HG03521 (cell line): ENCODE measurements around the gene DNAI4.
A peak's percentile ranks its signal among the peaks of the same experiment; 100 is the strongest.
"Not testable (repeated sequence)": the region's sequence is repeated elsewhere in the genome, so short reads cannot be mapped to it uniquely, and the experiment has no call there.

Source experiments
- ATAC-seq: cut with Tn5 transposase; IDR thresholded peaks from one replicate; pipeline ENCODE4 v1.9.1; 2021; ENCODE audit warnings: mild to moderate bottlenecking, moderate library complexity; ENCODE audit not compliant: unreplicated experiment

Gene DNAI4

DNA sequence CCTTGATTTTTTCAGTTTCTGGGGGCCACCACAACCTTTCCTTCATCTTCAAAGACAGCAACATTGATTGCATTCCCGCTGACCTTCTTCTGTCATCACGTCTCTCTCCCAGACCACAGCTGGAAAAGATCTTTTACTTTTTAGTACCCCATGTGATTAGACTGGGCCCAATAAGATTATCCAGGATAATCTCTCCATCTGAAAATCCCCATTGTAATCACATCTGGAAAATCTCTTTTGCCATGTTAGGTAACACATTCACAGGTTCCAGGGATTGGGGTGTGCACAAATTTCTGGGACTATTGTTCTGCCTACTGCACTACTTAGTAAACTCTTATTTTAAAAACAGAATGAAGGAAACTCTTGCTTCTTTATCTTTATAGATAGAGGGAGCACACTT, 76.5 kb downstream of the DNAI4 start:
- ATAC-seq, result no peak

GRCh38 chr1:66840929-66841328, 83.7 kb downstream of the DNAI4 start:
- ATAC-seq, result no peak

DNA sequence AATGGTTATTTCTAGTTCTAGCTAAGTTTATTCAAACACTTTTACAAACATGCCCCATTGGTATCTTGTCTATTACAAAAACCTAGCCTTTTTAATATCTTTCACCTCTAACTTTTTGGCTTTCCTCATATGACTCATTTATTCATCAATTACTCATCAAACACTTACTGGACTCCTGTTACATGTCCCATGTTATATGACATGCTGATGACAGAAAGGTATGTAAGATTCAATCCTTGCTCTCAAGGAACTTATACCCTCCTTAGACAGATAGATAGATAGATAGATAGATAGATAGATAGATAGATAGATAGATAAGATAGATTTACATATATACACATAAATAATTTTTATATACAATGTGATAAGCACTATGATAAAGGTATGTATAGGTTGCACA, 89.7 kb downstream of the DNAI4 start:
- no peak for ATAC-seq

- ATAC-seq, result no peak
Measured at GRCh38 chr1:66833112-66833511, 91.5 kb downstream of the DNAI4 start.

DNA sequence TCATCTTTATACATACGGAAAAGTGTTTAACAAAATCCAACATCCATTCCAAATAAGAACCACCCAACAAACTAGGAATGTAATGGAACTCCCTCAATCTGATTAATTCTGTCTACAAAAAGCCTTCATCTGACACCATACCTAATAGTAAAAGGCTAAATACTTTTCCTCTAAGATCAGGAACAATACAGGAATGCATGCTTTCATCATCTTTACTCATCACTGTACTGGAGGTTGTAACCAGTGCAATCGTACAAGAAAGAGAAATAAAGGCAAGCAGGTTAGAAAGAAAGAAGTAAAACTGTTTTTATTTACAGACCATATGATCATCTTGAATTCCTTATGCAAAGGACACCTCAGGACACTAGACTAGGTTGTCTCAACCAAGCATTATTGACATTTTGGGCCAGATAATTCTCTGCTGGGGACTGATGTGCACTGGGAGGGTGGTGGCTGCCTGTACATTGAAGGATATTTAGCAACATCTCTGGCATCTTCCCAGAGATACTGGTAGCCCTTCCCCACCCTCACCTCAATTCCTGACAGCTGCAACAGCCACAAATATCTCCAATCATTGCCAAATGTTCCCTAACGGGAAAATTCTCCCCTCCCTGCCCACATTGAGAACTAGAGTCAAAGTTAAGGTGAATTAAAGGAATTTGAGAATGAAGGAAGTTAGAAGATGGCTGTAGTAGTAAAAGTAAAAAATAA, 93.0 kb downstream of the DNAI4 start:
- ATAC-seq, result no peak

GRCh38 chr1:66824771-66825170, 99.9 kb downstream of the DNAI4 start:
- no peak for ATAC-seq

DNA sequence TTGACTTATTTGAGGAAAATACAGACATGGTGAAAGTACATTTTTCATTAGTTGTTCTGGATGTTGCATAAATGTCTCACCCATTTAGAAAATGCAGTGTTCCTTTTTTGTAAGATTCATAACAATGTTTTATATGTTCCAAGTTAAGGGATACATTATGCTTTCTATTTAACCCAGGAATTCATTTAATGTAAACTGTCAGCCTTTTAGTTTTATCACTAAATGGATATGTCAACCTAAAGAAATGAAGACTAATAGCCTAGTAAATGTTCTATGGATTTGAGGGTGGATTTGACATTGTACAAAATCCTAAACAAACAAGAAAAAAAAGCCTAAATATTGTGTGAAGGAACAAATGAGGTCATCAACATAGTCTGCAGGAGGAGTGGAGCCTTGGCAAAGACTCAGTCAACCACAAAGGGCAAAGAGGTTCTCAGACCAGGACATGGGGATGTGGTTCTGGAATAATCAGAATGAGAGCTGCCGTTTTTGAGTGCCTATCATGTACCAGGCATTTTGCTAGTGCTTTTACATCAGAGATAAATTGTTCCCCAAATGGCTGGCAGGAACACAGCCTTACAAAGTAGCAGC, 114.8 kb downstream of the DNAI4 start:
- ATAC-seq, result no peak

GRCh38 chr1:66809245-66809644, 115.4 kb downstream of the DNAI4 start:
- ATAC-seq, result no peak

DNA sequence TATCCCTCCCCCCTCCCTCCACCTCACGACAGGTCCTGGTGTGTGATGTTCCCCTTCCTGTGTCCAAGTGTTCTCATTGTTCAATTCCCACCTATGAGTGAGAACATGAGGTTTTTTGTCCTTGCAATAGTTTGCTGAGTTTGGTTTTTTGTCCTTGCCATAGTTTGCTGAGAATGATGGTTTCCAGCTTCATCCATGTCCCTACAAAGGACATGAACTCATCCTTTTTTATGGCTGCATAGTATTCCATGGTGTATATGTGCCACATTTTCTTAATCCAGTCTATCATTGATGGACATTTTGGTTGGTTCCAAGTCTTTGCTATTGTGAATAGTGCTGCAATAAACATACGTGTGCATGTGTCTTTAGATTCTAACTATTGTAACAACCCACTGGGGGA, 128.8 kb downstream of the DNAI4 start:
- ATAC-seq, result not testable (repeated sequence)

DNA sequence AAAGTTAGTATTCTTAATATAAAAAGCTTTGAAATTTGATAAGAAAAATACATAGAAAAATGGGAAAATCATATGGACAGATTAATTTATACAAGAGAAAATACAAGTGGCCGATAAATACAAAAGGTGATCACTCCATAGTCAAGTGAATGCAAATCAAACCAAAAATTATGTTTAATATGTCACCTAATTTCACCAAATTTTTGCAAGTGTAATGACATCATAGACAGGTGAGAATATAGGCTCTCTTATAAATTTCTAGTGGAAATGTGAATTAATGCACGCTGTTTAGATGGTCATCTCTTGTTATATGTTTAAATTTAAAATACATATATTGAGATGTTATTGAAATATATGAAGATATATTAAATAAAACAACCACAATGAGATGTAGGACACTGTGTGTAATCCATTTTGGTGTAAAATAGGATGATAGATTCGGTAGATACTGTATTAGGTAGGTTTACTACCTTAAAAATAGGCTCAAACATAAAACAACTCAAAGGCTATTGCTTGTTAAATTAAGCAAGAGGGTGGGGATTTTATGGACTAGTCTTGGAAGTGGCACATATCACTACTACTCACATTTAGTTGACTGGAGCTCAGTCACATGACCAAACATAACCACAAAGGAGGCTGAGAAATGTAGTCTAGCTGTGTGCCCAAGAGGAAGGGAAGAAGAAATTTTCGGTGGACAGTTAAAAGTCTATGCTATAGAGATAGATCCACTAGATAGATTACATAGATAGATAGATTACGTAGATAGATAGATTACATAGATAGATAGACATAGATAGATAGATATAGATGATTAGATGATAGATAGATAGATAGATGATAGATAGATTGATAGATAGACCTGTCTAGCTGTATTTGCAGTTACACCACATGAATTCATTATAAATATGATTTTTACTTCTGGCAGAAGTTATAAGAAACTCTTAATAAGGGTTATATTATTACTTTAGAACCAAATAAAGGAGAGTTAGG, 132.7 kb downstream of the DNAI4 start:
- ATAC-seq, result no peak

DNA sequence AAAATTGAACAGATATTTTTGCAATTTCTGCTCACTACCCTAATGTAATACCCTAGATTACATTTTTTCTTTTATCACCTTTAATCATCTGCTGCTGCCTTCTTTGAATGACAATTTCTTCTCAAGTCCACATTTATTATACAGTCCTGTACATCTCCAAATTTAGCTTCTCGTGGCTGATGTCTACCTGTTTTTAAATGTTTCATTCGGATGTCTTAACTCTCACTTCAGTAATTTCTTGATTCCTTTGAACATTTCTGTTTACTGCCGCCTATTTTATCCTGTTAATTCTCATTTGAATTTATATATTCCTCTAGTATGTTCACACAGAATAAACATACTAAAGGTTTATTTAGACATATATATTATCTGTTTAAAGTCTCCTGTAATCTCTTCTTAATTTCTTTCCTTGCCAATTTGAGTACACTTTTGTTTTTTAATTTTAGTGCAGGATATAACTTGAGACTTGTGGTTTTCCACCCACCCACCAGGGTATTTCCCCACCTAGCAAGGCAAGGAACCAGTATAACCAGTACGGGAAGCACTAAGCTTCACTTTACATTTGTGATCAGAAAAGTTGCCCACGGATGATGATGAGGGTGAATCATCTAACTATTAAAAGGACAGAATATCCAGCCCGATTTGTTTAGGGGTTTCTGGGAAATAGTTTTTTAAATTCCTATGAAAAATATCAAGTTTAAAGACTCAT, 136.3 kb downstream of the DNAI4 start:
- peak; percentile 67 for ATAC-seq

DNA sequence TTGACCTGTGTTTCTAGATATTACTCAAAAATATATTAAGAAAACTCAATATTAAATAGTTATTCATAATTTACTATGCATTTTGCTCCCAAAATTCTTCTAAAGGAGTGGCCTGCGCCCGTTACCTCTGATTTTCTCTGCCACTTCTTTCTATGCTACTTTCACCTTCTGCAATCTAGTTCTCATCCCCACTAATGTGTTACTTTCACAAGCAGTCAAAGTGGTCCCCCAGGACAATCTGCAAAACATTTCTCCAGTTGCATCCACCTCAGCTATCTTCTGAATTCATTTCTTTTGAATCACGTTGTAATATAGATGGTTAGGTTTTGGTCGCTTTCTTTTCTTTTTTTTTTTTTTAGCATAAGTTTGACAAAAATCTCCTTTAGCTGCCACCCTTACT, 137.0 kb downstream of the DNAI4 start:
- ATAC-seq, result no peak

DNA sequence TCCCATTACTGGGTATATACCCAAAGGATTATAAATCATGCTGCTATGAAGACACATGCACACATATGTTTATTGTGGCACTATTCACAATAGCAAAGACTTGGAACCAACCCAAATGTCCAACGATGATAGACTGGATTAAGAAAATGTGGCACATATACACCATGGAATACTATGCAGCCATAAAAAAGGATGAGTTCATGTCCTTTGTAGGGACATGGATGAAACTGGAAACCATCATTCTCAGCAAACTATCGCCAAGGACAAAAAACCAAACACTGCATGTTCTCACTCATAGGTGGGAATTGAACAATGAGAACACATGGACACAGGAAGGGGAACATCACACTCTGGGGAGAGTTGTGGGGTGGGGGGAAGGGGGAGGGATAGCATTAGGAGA, 138.9 kb downstream of the DNAI4 start:
- ATAC-seq, result not testable (repeated sequence)

DNA sequence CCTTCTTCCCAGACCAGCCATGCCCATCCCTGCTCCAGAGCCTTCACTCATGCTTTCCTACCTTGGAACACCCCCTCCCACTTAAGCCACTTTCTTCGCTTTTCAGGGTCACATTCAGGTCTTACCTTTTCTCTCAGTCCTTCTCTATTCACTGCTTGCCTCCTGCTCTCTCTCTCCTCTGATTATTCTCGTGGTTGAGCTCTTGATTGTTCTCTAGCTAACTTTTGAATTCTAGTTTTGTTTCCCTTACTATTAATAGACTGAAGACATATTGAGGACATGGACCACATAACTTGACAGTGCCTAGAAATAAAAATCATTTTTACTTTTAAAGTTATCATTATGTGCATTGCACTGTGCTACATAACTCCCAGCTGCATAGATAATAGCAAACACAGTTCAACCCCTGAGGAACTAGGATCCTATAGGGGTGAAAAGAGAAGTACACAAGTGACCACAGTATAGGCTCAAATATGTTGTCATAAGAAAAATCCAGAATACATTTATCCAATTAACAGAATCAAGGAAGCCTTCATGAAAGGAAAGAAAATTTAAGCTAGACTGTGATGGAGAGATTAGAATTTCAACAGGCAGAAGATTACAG, 145.1 kb downstream of the DNAI4 start:
- ATAC-seq, result no peak

DNA sequence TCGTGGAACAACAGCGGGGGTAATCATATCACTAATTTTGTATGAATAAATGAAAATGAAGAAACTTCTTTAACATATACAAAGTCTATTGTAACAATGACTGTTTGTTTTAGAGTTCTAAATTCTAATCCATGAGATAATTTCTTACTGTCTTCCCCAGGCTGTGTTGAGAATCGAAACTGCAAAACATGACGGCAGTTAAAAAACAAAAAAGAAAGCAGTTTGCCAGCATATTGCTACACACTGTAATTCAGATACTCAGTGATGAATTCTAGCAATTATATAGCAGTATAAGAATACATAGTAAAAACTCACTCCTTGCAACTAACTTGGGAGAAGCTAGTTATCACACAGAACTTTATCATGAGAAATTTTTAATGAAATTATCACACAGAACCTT, 145.7 kb downstream of the DNAI4 start:
- no peak for ATAC-seq

DNA sequence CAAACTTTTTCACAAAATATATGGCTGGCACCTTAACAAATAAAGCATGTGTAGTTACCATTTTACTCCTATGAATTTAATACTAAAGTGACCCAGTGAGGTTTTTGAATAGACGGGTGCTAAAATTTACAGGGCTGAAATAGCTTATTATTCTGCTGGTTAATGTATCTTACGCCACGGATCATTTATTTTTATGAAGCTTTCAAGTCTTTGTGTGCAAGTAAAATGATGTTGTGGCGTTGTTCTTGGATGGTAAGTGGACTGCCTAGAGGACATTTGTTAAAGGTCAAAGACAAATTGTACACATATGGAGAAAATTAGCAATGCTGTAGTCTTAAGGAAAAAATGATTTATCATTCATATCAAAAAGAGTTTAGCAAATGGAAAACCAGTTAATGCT, 146.4 kb downstream of the DNAI4 start:
- ATAC-seq, result no peak

DNA sequence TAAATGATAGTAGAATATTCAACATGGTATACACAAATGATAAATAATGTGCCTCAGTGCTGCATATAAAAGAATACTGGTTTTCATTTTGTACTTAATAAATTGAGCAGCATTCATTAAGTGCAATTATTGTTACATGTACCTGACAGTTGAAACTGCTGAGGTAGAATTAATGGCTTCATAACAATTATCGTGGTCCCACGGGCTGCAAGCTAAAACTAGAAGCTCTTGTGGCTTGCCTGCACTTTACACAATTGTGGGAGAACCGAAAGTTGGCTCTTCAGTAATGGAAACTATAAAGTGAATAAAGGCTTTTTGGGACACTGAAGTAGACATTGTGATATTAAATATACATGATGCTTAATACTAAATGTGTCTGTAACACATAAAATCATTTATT, 146.8 kb downstream of the DNAI4 start:
- ATAC-seq, result no peak

DNA sequence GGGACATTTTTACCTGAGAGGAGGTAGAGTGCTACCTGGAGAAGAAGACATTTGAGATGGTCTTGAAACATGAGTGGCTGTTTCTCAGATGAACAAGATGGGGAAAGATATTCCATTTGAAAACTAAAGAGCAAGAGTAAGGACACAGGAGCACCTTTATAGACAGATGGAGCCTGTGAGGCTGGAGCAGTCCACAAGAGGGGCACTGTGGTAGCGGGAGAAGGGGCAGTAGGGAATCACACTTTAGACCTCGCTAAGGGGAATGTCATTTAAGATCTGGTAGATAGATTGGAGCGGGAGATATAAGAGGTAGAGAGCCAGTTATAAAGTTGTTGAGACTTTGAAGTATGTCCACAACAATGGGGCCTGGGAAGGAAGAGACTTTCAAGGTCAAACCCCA, 149.0 kb downstream of the DNAI4 start:
- ATAC-seq, result no peak

DNA sequence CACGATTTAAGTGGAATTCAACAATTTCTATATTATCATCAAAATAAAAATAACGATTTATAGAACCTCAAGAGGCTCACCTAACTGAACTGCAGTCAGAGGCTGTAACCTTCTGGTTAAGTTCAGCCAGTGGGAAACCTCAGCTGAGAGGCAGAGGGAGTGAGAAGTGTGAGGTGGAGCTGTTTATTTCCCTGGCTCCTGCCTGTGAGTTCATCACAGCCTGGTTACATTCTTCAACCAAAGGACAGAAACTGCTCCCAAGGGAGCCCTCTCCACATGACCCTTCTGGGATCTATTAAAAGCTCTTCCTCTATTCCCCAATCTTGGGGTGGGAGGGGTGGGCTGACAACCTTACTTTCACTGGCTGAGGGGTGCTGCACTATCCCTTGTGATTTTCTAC, 150.2 kb downstream of the DNAI4 start:
- ATAC-seq, result no peak

GRCh38 chr1:66773227-66773626, 151.4 kb downstream of the DNAI4 start:
- no peak for ATAC-seq

- no peak for ATAC-seq
Measured at GRCh38 chr1:66770694-66771093, 154.0 kb downstream of the DNAI4 start.
